Measurements from ENCODE around the gene LHX4.

LHX4 gene

GRCh38 chr1:180227861-180228647 lies 2.0 kb upstream of the LHX4 start:
- no peak for DNase-seq (ENCODE audit: low read depth in 3 of 3)

GRCh38 chr1:180228648-180229482 lies 1.2 kb upstream of the LHX4 start:
- no peak for DNase-seq (ENCODE audit: low read depth in 3 of 3)

- DNase-seq (ENCODE audit: low read depth in 3 of 3): no peak
Measured at GRCh38 chr1:180230416-180230790, 339 bp downstream of the LHX4 start.

GRCh38 chr1:180230791-180231505 lies 884 bp downstream of the LHX4 start:
- no peak for DNase-seq (ENCODE audit: low read depth in 3 of 3)

- no peak for DNase-seq (ENCODE audit: low read depth in 3 of 3)
Measured at GRCh38 chr1:180231506-180231921, 1.4 kb downstream of the LHX4 start.

GRCh38 chr1:180231936-180232335 lies 1.9 kb downstream of the LHX4 start:
- DNase-seq (ENCODE audit: low read depth in 3 of 3): no peak

- no peak for DNase-seq (ENCODE audit: low read depth in 3 of 3)
Measured at GRCh38 chr1:180232521-180233043, 2.5 kb downstream of the LHX4 start.

- DNase-seq (ENCODE audit: low read depth in 3 of 3): no peak
Measured at GRCh38 chr1:180233191-180234011, 3.3 kb downstream of the LHX4 start.

GRCh38 chr1:180234369-180235076 lies 4.5 kb downstream of the LHX4 start:
- no peak for DNase-seq (ENCODE audit: low read depth in 3 of 3)

GRCh38 chr1:180235077-180235501 lies 5.0 kb downstream of the LHX4 start:
- DNase-seq (ENCODE audit: low read depth in 3 of 3): no peak

GRCh38 chr1:180235502-180236239 lies 5.6 kb downstream of the LHX4 start:
- DNase-seq (ENCODE audit: low read depth in 3 of 3): no peak

- no peak for DNase-seq (ENCODE audit: low read depth in 3 of 3)
Measured at GRCh38 chr1:180236698-180237509, 6.8 kb downstream of the LHX4 start.

- DNase-seq (ENCODE audit: low read depth in 3 of 3): no peak
Measured at GRCh38 chr1:180237869-180238476, 7.9 kb downstream of the LHX4 start.

- no peak for DNase-seq (ENCODE audit: low read depth in 3 of 3)
Measured at GRCh38 chr1:180238675-180239074, 8.6 kb downstream of the LHX4 start.

- DNase-seq (ENCODE audit: low read depth in 3 of 3): no peak
Measured at GRCh38 chr1:180239145-180240096, 9.4 kb downstream of the LHX4 start.

- no peak for DNase-seq (ENCODE audit: low read depth in 3 of 3)
Measured at GRCh38 chr1:180241716-180242544, 11.9 kb downstream of the LHX4 start.

Data from stimulated activated CD4-positive, alpha-beta T cell treated with anti-CD3 and anti-CD28 coated beads, TNF-alpha, amount 100 ng/mL, for 24 hours (primary cell).